Measurements from ENCODE around the gene ENDOD1. TPM values are rescaled to one million over a fixed set of nuclear protein-coding genes. Genes with fewer than 3 reads are reported as not detected.

Gene ENDOD1
- polyA plus RNA-seq, 3 donors, result 1.3 to 3.4 (median 3.2) TPM

GRCh38 chr11:95143106-95143681 lies 53.5 kb downstream of the ENDOD1 start:
- Mint-ChIP-seq H3K27me3 (ENCODE audit: low read depth in 3 of 3) (peaks cover 2 to 11% (median 10%) of the 10 kb centered on the region in 3 donors), H3K27ac (no peak overlapping the region), H3K9me3 (no peaks in the 10 kb centered on the region), H3K36me3 (no peaks in the 10 kb centered on the region), H3K4me1 (peaks cover 5% of the 10 kb centered on the region), H3K4me3 (no peak overlapping the region)
- no peaks in the 10 kb centered on the region for H3K36me3 ChIP-seq (replicated peaks in 1 of 2; ENCODE audit: control insufficient read depth in 1 of 2, insufficient read depth in 2 of 2, low read length in 2 of 2)
- H3K9ac ChIP-seq (ENCODE audit: insufficient read depth, low read length, poor library complexity, severe bottlenecking), result no peak overlapping the region
- H3K79me2 ChIP-seq (ENCODE audit: insufficient read depth, low read length), result no peaks in the 10 kb centered on the region
- no peaks in the 10 kb centered on the region for H3K9me3 ChIP-seq (replicated peaks in 1 of 2; ENCODE audit: control insufficient read depth in 1 of 2, insufficient read depth in 1 of 2, low read length in 2 of 2)
- H3K4me3 ChIP-seq (replicated peaks in 1 of 3; ENCODE audit: low read depth in 2 of 3, low read length in 3 of 3), result no peak overlapping the region
- intact Hi-C loops (cut with micrococcal nuclease), result no loop called here
- no peak overlapping the region for H2AFZ ChIP-seq (ENCODE audit: insufficient read depth, low read depth, low read length, poor library complexity, severe bottlenecking)
- H3K27ac ChIP-seq (ENCODE audit: low read depth in 1 of 2, low read length in 2 of 2), result no peak overlapping the region
- peaks cover 5 to 9% of the 10 kb centered on the region in 2 donors for H3K27me3 ChIP-seq (ENCODE audit: control insufficient read depth in 2 of 2, insufficient read depth in 2 of 2, low read length in 2 of 2)
- TF ChIP-seq, protein P1, sequence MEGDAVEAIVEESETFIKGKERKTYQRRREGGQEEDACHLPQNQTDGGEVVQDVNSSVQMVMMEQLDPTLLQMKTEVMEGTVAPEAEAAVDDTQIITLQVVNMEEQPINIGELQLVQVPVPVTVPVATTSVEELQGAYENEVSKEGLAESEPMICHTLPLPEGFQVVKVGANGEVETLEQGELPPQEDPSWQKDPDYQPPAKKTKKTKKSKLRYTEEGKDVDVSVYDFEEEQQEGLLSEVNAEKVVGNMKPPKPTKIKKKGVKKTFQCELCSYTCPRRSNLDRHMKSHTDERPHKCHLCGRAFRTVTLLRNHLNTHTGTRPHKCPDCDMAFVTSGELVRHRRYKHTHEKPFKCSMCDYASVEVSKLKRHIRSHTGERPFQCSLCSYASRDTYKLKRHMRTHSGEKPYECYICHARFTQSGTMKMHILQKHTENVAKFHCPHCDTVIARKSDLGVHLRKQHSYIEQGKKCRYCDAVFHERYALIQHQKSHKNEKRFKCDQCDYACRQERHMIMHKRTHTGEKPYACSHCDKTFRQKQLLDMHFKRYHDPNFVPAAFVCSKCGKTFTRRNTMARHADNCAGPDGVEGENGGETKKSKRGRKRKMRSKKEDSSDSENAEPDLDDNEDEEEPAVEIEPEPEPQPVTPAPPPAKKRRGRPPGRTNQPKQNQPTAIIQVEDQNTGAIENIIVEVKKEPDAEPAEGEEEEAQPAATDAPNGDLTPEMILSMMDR (IDR thresholded peaks at IDR 0.05), result no peak
- WGBS (ENCODE audit: insufficient coverage), result 96% methylated on average over 4 of the region's 6 CpGs
- no peaks in the 10 kb centered on the region for H3K4me1 ChIP-seq (ENCODE audit: control insufficient read depth in 1 of 2, insufficient read depth in 2 of 2, low read length in 2 of 2)
- H4K20me1 ChIP-seq (ENCODE audit: insufficient read depth, low read length), result no peaks in the 10 kb centered on the region
- no peak for DNase-seq
- H3K4me2 ChIP-seq (replicated peaks; ENCODE audit: extremely low read depth, low read length, poor library complexity, severe bottlenecking), result no peak overlapping the region

GRCh38 chr11:95144313-95145235 lies 54.9 kb downstream of the ENDOD1 start:
- Histone ChIP-seq H3K27me3 (ENCODE audit: control insufficient read depth in 2 of 2, insufficient read depth in 2 of 2, low read length in 2 of 2) (peaks cover 5 to 9% of the 10 kb centered on the region in 2 donors), H3K79me2 (ENCODE audit: insufficient read depth, low read length) (no peaks in the 10 kb centered on the region), H3K4me2 (replicated peaks; ENCODE audit: extremely low read depth, low read length, poor library complexity, severe bottlenecking) (no peak overlapping the region), H3K36me3 (replicated peaks in 1 of 2; ENCODE audit: control insufficient read depth in 1 of 2, insufficient read depth in 2 of 2, low read length in 2 of 2) (no peaks in the 10 kb centered on the region), H3K27ac (ENCODE audit: low read depth in 1 of 2, low read length in 2 of 2) (no peak overlapping the region), H3K4me3 (replicated peaks in 1 of 3; ENCODE audit: low read depth in 2 of 3, low read length in 3 of 3) (no peak overlapping the region), H3K4me1 (ENCODE audit: control insufficient read depth in 1 of 2, insufficient read depth in 2 of 2, low read length in 2 of 2) (no peaks in the 10 kb centered on the region), H3K9ac (ENCODE audit: insufficient read depth, low read length, poor library complexity, severe bottlenecking) (no peak overlapping the region), H2AFZ (ENCODE audit: insufficient read depth, low read depth, low read length, poor library complexity, severe bottlenecking) (no peak overlapping the region), H4K20me1 (ENCODE audit: insufficient read depth, low read length) (no peaks in the 10 kb centered on the region), H3K9me3 (replicated peaks in 1 of 2; ENCODE audit: control insufficient read depth in 1 of 2, insufficient read depth in 1 of 2, low read length in 2 of 2) (no peaks in the 10 kb centered on the region)
- H3K36me3 Mint-ChIP-seq, result no peaks in the 10 kb centered on the region
- H3K4me3 Mint-ChIP-seq, result no peak overlapping the region
- WGBS (ENCODE audit: insufficient coverage), result 85% methylated on average over 5 of the region's 7 CpGs
- TF ChIP-seq, protein P1 (IDR thresholded peaks at IDR 0.05), result no peak
- H3K4me1 Mint-ChIP-seq, result peaks cover 5% of the 10 kb centered on the region
- no peak for DNase-seq
- no peak overlapping the region for H3K27ac Mint-ChIP-seq
- intact Hi-C loops (cut with micrococcal nuclease), result no loop called here
- no peaks in the 10 kb centered on the region for H3K9me3 Mint-ChIP-seq
- peaks cover 2 to 17% (median 10%) of the 10 kb centered on the region in 3 donors for H3K27me3 Mint-ChIP-seq (ENCODE audit: low read depth in 3 of 3)

Data from CD14-positive monocyte (primary cell).